ENCODE results near the gene ARHGEF37.

The ARHGEF37 gene

GRCh38 chr5:149608936-149609545 lies 27.7 kb downstream of the ARHGEF37 start:
- Histone ChIP-seq H2AFZ (ENCODE audit: low read depth, low read length) (no peak overlapping the region), H3K4me3 (ENCODE audit: low read depth in 1 of 2, low read length in 2 of 2) (no peak overlapping the region), H4K20me1 (ENCODE audit: insufficient read depth, low read length) (no peaks in the 10 kb centered on the region), H3K4me2 (ENCODE audit: insufficient read depth, low read length) (no peak overlapping the region), H3K79me2 (ENCODE audit: insufficient read depth, low read length) (no peaks in the 10 kb centered on the region), H3K9me3 (ENCODE audit: insufficient read depth, low read length, severe bottlenecking) (no peaks in the 10 kb centered on the region), H3K27ac (ENCODE audit: low read length) (no peak overlapping the region), H3K9ac (ENCODE audit: low read depth, low read length) (no peak overlapping the region), H3K36me3 (ENCODE audit: insufficient read depth, low read length) (no peaks in the 10 kb centered on the region), H3K4me1 (ENCODE audit: insufficient read depth, low read length) (no peaks in the 10 kb centered on the region), H3K27me3 (ENCODE audit: insufficient read depth, low read length, poor library complexity) (no peaks in the 10 kb centered on the region)
- no peak for ATAC-seq (ENCODE audit: insufficient read depth, low read depth)
- no peak for TF ChIP-seq EZH2 (IDR thresholded peaks at IDR 0.05; ENCODE audit: borderline replicate concordance, low read depth, low read length, severe bottlenecking)
- no peak for TF ChIP-seq CTCF (IDR thresholded peaks at IDR 0.05; ENCODE audit: borderline replicate concordance, extremely low read depth, low read length, poor library complexity, severe bottlenecking)
- DNase-seq: no peak

- Histone ChIP-seq H3K4me3 (ENCODE audit: low read depth in 1 of 2, low read length in 2 of 2) (no peak overlapping the region), H3K4me1 (ENCODE audit: insufficient read depth, low read length) (no peaks in the 10 kb centered on the region), H3K9ac (ENCODE audit: low read depth, low read length) (no peak overlapping the region), H3K36me3 (ENCODE audit: insufficient read depth, low read length) (no peaks in the 10 kb centered on the region), H3K9me3 (ENCODE audit: insufficient read depth, low read length, severe bottlenecking) (no peaks in the 10 kb centered on the region), H3K27me3 (ENCODE audit: insufficient read depth, low read length, poor library complexity) (no peaks in the 10 kb centered on the region), H2AFZ (ENCODE audit: low read depth, low read length) (no peak overlapping the region), H4K20me1 (ENCODE audit: insufficient read depth, low read length) (no peaks in the 10 kb centered on the region), H3K79me2 (ENCODE audit: insufficient read depth, low read length) (no peaks in the 10 kb centered on the region), H3K27ac (ENCODE audit: low read length) (no peak overlapping the region), H3K4me2 (ENCODE audit: insufficient read depth, low read length) (no peak overlapping the region)
- no peak for TF ChIP-seq CTCF (IDR thresholded peaks at IDR 0.05; ENCODE audit: borderline replicate concordance, extremely low read depth, low read length, poor library complexity, severe bottlenecking)
- TF ChIP-seq EZH2 (IDR thresholded peaks at IDR 0.05; ENCODE audit: borderline replicate concordance, low read depth, low read length, severe bottlenecking): no peak
- DNase-seq (no peak), ATAC-seq (ENCODE audit: insufficient read depth, low read depth) (no peak)
Observed at GRCh38 chr5:149609640-149610219, 28.4 kb downstream of the ARHGEF37 start.

- no peaks in the 10 kb centered on the region for H3K9me3 ChIP-seq (ENCODE audit: insufficient read depth, low read length, severe bottlenecking)
- no peaks in the 10 kb centered on the region for H3K4me1 ChIP-seq (ENCODE audit: insufficient read depth, low read length)
- no peak overlapping the region for H3K27ac ChIP-seq (ENCODE audit: low read length)
- H3K4me2 ChIP-seq (ENCODE audit: insufficient read depth, low read length): no peak overlapping the region
- no peak overlapping the region for H3K4me3 ChIP-seq (ENCODE audit: low read depth in 1 of 2, low read length in 2 of 2)
- H4K20me1 ChIP-seq (ENCODE audit: insufficient read depth, low read length): no peaks in the 10 kb centered on the region
- DNase-seq (no peak), ATAC-seq (ENCODE audit: insufficient read depth, low read depth) (no peak)
- H2AFZ ChIP-seq (ENCODE audit: low read depth, low read length): no peak overlapping the region
- no peak for TF ChIP-seq CTCF (IDR thresholded peaks at IDR 0.05; ENCODE audit: borderline replicate concordance, extremely low read depth, low read length, poor library complexity, severe bottlenecking)
- no peak for TF ChIP-seq EZH2 (IDR thresholded peaks at IDR 0.05; ENCODE audit: borderline replicate concordance, low read depth, low read length, severe bottlenecking)
- H3K9ac ChIP-seq (ENCODE audit: low read depth, low read length): no peak overlapping the region
- no peaks in the 10 kb centered on the region for H3K27me3 ChIP-seq (ENCODE audit: insufficient read depth, low read length, poor library complexity)
- no peaks in the 10 kb centered on the region for H3K79me2 ChIP-seq (ENCODE audit: insufficient read depth, low read length)
- no peaks in the 10 kb centered on the region for H3K36me3 ChIP-seq (ENCODE audit: insufficient read depth, low read length)
Observed at GRCh38 chr5:149610589-149611255, 29.4 kb downstream of the ARHGEF37 start.

All from DND-41 (cell line).